ENCODE results near the gene MAP3K13. TPM values are rescaled to one million over a fixed set of nuclear protein-coding genes. Genes with fewer than 3 reads are reported as not detected.

The MAP3K13 gene
- total RNA-seq, 1 donor from 2014 or later, result 21.6 TPM

DNA sequence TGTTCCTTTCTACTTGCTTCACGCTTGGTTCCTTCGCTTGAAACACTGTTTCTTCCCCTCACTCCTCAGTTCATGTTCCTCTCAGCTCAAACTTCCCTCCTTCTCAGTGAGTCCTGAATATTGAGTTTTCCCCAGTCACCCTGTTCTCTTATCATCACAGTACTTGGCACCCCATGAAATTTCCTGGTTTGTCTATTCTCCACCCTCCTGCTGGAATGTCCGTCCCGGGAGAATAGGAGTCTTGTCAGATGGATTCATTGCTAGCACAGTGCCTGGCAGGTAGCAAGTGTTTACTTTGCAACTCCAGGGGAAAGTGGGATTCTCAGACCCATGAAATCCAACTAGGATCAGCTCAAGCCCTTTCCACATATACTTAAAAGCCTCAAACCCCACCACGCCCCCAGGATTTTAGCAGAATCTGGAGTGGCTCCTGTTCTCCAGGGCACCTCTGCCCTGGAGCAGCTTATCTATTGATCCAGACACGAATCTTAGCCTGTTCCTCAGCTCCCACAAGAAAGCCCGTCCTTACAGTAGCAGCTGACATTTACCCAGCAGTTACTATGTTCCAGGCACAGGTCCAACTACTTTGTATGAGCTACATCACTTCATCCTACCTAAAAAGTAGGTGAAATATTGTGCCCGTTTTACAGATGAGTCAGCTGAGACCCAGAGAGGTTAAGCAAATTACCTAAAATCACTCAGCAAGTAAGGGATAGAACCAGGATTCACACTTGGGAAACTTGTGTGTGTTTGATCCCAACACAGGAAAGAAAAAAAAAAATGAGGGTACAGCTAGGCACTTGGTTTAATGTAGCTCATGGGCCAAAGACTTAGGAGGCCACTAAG lies 36.8 kb upstream of the MAP3K13 start:
- no peak overlapping the region for H3K27ac ChIP-seq (ENCODE audit: low read depth, low read length)
- no peak for DNase-seq (ENCODE audit: low read depth)
- H4K20me1 ChIP-seq (ENCODE audit: insufficient read depth, low read length), result no peaks in the 10 kb centered on the region
- no peak overlapping the region for H3K27ac Mint-ChIP-seq (ENCODE audit: unreplicated experiment)
- H3K4me1 ChIP-seq (ENCODE audit: insufficient read depth, low read length), result no peaks in the 10 kb centered on the region
- H3K36me3 ChIP-seq (ENCODE audit: insufficient read depth, low read length), result no peaks in the 10 kb centered on the region
- no peak overlapping the region for H2AFZ ChIP-seq (ENCODE audit: low read depth, low read length)
- no peak overlapping the region for H3K9ac ChIP-seq (ENCODE audit: low read length)
- H3K9me3 ChIP-seq (ENCODE audit: insufficient read depth, low read depth, low read length), result no peaks in the 10 kb centered on the region
- no peak for FAIRE-seq
- H3K9me3 Mint-ChIP-seq (ENCODE audit: unreplicated experiment), result no peaks in the 10 kb centered on the region
- peaks cover 2% of the 10 kb centered on the region for H3K36me3 Mint-ChIP-seq (ENCODE audit: low read depth, unreplicated experiment)
- no peak overlapping the region for H3K4me2 ChIP-seq (ENCODE audit: low read length)
- H3K4me3 Mint-ChIP-seq (ENCODE audit: unreplicated experiment), result no peak overlapping the region
- no peaks in the 10 kb centered on the region for H3K27me3 Mint-ChIP-seq (ENCODE audit: low read depth, unreplicated experiment)
- H3K4me1 Mint-ChIP-seq (ENCODE audit: low read depth, unreplicated experiment), result no peaks in the 10 kb centered on the region
- no peaks in the 10 kb centered on the region for H3K27me3 ChIP-seq (ENCODE audit: insufficient read depth, low read length)
- H3K79me2 ChIP-seq (ENCODE audit: insufficient read depth, low read length), result no peaks in the 10 kb centered on the region
- no peak overlapping the region for H3K4me3 ChIP-seq (ENCODE audit: insufficient read depth, low read depth, low read length)
- no peak for TF ChIP-seq EZH2 (IDR thresholded peaks at IDR 0.05; ENCODE audit: insufficient read depth, low read length)
- TF ChIP-seq, protein P1, sequence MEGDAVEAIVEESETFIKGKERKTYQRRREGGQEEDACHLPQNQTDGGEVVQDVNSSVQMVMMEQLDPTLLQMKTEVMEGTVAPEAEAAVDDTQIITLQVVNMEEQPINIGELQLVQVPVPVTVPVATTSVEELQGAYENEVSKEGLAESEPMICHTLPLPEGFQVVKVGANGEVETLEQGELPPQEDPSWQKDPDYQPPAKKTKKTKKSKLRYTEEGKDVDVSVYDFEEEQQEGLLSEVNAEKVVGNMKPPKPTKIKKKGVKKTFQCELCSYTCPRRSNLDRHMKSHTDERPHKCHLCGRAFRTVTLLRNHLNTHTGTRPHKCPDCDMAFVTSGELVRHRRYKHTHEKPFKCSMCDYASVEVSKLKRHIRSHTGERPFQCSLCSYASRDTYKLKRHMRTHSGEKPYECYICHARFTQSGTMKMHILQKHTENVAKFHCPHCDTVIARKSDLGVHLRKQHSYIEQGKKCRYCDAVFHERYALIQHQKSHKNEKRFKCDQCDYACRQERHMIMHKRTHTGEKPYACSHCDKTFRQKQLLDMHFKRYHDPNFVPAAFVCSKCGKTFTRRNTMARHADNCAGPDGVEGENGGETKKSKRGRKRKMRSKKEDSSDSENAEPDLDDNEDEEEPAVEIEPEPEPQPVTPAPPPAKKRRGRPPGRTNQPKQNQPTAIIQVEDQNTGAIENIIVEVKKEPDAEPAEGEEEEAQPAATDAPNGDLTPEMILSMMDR (IDR thresholded peaks at IDR 0.05; ENCODE audit: insufficient read depth, low read depth, low read length), result no peak

GRCh38 chr3:185327062-185327461 lies 35.9 kb upstream of the MAP3K13 start:
- H3K36me3 ChIP-seq (ENCODE audit: insufficient read depth, low read length), result no peaks in the 10 kb centered on the region
- H3K27ac Mint-ChIP-seq (ENCODE audit: unreplicated experiment), result no peak overlapping the region
- H3K9me3 Mint-ChIP-seq (ENCODE audit: unreplicated experiment), result no peaks in the 10 kb centered on the region
- H3K27me3 Mint-ChIP-seq (ENCODE audit: low read depth, unreplicated experiment), result no peaks in the 10 kb centered on the region
- peaks cover 2% of the 10 kb centered on the region for H3K36me3 Mint-ChIP-seq (ENCODE audit: low read depth, unreplicated experiment)
- no peak for DNase-seq (ENCODE audit: low read depth)
- H3K4me1 Mint-ChIP-seq (ENCODE audit: low read depth, unreplicated experiment), result peaks cover 3% of the 10 kb centered on the region
- H3K27ac ChIP-seq (ENCODE audit: low read depth, low read length), result no peak overlapping the region
- no peaks in the 10 kb centered on the region for H3K9me3 ChIP-seq (ENCODE audit: insufficient read depth, low read depth, low read length)
- H3K4me3 Mint-ChIP-seq (ENCODE audit: unreplicated experiment), result no peak overlapping the region
- no peak overlapping the region for H3K9ac ChIP-seq (ENCODE audit: low read length)
- no peak overlapping the region for H2AFZ ChIP-seq (ENCODE audit: low read depth, low read length)
- H3K79me2 ChIP-seq (ENCODE audit: insufficient read depth, low read length), result no peaks in the 10 kb centered on the region
- no peaks in the 10 kb centered on the region for H4K20me1 ChIP-seq (ENCODE audit: insufficient read depth, low read length)
- H3K4me3 ChIP-seq (ENCODE audit: insufficient read depth, low read depth, low read length), result no peak overlapping the region
- TF ChIP-seq, protein P1 (IDR thresholded peaks at IDR 0.05; ENCODE audit: insufficient read depth, low read depth, low read length), result no peak
- no peak for TF ChIP-seq EZH2 (IDR thresholded peaks at IDR 0.05; ENCODE audit: insufficient read depth, low read length)
- no peak for FAIRE-seq
- no peaks in the 10 kb centered on the region for H3K27me3 ChIP-seq (ENCODE audit: insufficient read depth, low read length)
- H3K4me2 ChIP-seq (ENCODE audit: low read length), result no peak overlapping the region
- H3K4me1 ChIP-seq (ENCODE audit: insufficient read depth, low read length), result no peaks in the 10 kb centered on the region

Measured in astrocyte (in vitro differentiated cells and primary cell).